GM12874 (cell line): Measurements from ENCODE around the gene LDLRAP1.

ENCODE experiments used
- CTCF ChIP-seq: IDR thresholded peaks from 2 replicates; pipeline ENCODE4 v1.5.1; 2011; ENCODE audit warnings: low read depth, mild to moderate bottlenecking, control low read depth, low read length, moderate library complexity; ENCODE audit not compliant: insufficient read depth

Gene LDLRAP1

GRCh38 chr1:25586181-25586588 is 42.8 kb downstream of the LDLRAP1 start:
- TF ChIP-seq CTCF, result no peak

GRCh38 chr1:25587290-25587689 is 43.9 kb downstream of the LDLRAP1 start:
- no peak for TF ChIP-seq CTCF

- TF ChIP-seq CTCF, result no peak
These were observed 46.9 kb downstream of the LDLRAP1 start for GRCh38 chr1:25590096-25590824.

GRCh38 chr1:25593861-25594260 is 50.5 kb downstream of the LDLRAP1 start:
- no peak for TF ChIP-seq CTCF

GRCh38 chr1:25594971-25595370 is 51.6 kb downstream of the LDLRAP1 start:
- no peak for TF ChIP-seq CTCF

- TF ChIP-seq CTCF, result no peak
These were observed 55.5 kb downstream of the LDLRAP1 start for GRCh38 chr1:25598879-25599278.

GRCh38 chr1:25599969-25600610 is 56.7 kb downstream of the LDLRAP1 start:
- TF ChIP-seq CTCF, result no peak
